ENCODE measurements around the gene KCNJ11. TPM values are rescaled to one million over a fixed set of nuclear protein-coding genes. Genes with fewer than 3 reads are reported as not detected.

Gene KCNJ11
- total and polyA plus RNA-seq, 8 donors = 1.8 to 11.6 (median 8.1) TPM

- DNase-seq (peak in 1 of 4 donors; percentile 2), ATAC-seq (no peak)
- H3K4me3 ChIP-seq = peak overlapping the region; percentile 61 to 73
- H3K27ac ChIP-seq = peak overlapping the region in 1 of 2 donors; percentile 77
- no peaks in the 10 kb centered on the region for H3K27me3 ChIP-seq
- peak in 1 of 2 donors; percentile 20 for TF ChIP-seq CTCF (IDR thresholded peaks at IDR 0.05)
- H3K36me3 ChIP-seq = peaks cover 0 to 4% of the 10 kb centered on the region in 2 donors
- peaks cover 9 to 29% of the 10 kb centered on the region in 2 donors for H3K4me1 ChIP-seq
- no peaks in the 10 kb centered on the region for H3K9me3 ChIP-seq
- intact Hi-C loops (cut with DNase I) = no loop called here
Measured at GRCh38 chr11:17351172-17351509, 37.3 kb downstream of the KCNJ11 start.

- Histone ChIP-seq H3K27me3 (no peaks in the 10 kb centered on the region), H3K27ac (no peak overlapping the region), H3K4me1 (peaks cover 9 to 29% of the 10 kb centered on the region in 2 donors), H3K36me3 (peaks cover 0 to 4% of the 10 kb centered on the region in 2 donors), H3K9me3 (no peaks in the 10 kb centered on the region), H3K4me3 (no peak overlapping the region)
- intact Hi-C loops (cut with DNase I) = no loop called here
- TF ChIP-seq CTCF (IDR thresholded peaks at IDR 0.05) = no peak
- DNase-seq = peak in 1 of 4 donors; percentile 5
- no peak for ATAC-seq
Measured at GRCh38 chr11:17350455-17351171, 37.8 kb downstream of the KCNJ11 start.

- peaks cover 5 to 15% of the 10 kb centered on the region in 2 donors for H3K4me1 ChIP-seq
- H3K27ac ChIP-seq = no peak overlapping the region
- DNase-seq = no peak
- H3K27me3 ChIP-seq = no peaks in the 10 kb centered on the region
- H3K4me3 ChIP-seq = no peak overlapping the region
- H3K9me3 ChIP-seq = no peaks in the 10 kb centered on the region
- intact Hi-C loops (cut with DNase I) = no loop called here
- TF ChIP-seq CTCF (IDR thresholded peaks at IDR 0.05) = no peak
- ATAC-seq = no peak
- H3K36me3 ChIP-seq = peaks cover 0 to 4% of the 10 kb centered on the region in 2 donors
Measured at GRCh38 chr11:17347676-17348075, 40.8 kb downstream of the KCNJ11 start.

GRCh38 chr11:17343907-17344306 is 44.6 kb downstream of the KCNJ11 start:
- Histone ChIP-seq H3K9me3 (no peaks in the 10 kb centered on the region), H3K4me1 (no peaks in the 10 kb centered on the region), H3K27ac (no peak overlapping the region), H3K4me3 (no peak overlapping the region), H3K27me3 (no peaks in the 10 kb centered on the region), H3K36me3 (no peaks in the 10 kb centered on the region)
- ATAC-seq = peak; percentile 26
- no peak for DNase-seq
- intact Hi-C loops (cut with DNase I) = no loop called here
- no peak for TF ChIP-seq CTCF (IDR thresholded peaks at IDR 0.05)

GRCh38 chr11:17343257-17343656 is 45.2 kb downstream of the KCNJ11 start:
- Histone ChIP-seq H3K4me1 (no peaks in the 10 kb centered on the region), H3K4me3 (no peak overlapping the region), H3K27me3 (no peaks in the 10 kb centered on the region), H3K27ac (no peak overlapping the region), H3K9me3 (no peaks in the 10 kb centered on the region), H3K36me3 (no peaks in the 10 kb centered on the region)
- intact Hi-C loops (cut with DNase I) = no loop called here
- TF ChIP-seq CTCF (IDR thresholded peaks at IDR 0.05) = no peak
- no peak for ATAC-seq
- DNase-seq = no peak

Other genes with a start within 250 kb of the KCNJ11 start
- 10 to 100 TPM; 77.9 to 78.2 TPM for gene PIK3C2A, start 180.7 kb downstream of the KCNJ11 start, total RNA-seq
- gene PIK3C2A, start 180.7 kb downstream of the KCNJ11 start, polyA plus RNA-seq (ENCODE audit: insufficient read length in 6 of 6) = 10 to 100 TPM; 57.0 to 64.3 (median 62.3) TPM
- gene NUCB2, start 111.9 kb downstream of the KCNJ11 start, total RNA-seq = 100 to 1,000 TPM; 125 to 132 TPM
- 10 to 100 TPM; 77.3 to 93.8 (median 91.4) TPM for gene NUCB2, start 111.9 kb downstream of the KCNJ11 start, polyA plus RNA-seq (ENCODE audit: insufficient read length in 6 of 6)
- 1 to 10 TPM; 4.3 to 9.8 TPM for gene NCR3LG1, start 36.9 kb downstream of the KCNJ11 start, total RNA-seq
- under 1 TPM; 0.63 to 0.89 (median 0.81) TPM for gene NCR3LG1, start 36.9 kb downstream of the KCNJ11 start, polyA plus RNA-seq (ENCODE audit: insufficient read length in 6 of 6)
- 1 to 10 TPM in 1 of 2 donors, under 1 TPM in 1; 0.52 to 1.9 TPM for gene ABCC8, start 88.2 kb upstream of the KCNJ11 start, total RNA-seq
- 10 to 100 TPM in 1 of 6 donors, 1 to 10 TPM in 5; 3.8 to 11.1 (median 7.5) TPM for gene ABCC8, start 88.2 kb upstream of the KCNJ11 start, polyA plus RNA-seq (ENCODE audit: insufficient read length in 6 of 6)
- gene USH1C, start 155.8 kb upstream of the KCNJ11 start, total RNA-seq = under 1 TPM in 1 of 2 donors, not detected in 1; 0.63 TPM
- 1 to 10 TPM in 1 of 6 donors, under 1 TPM in 5; 0.23 to 1.2 (median 0.58) TPM for gene USH1C, start 155.8 kb upstream of the KCNJ11 start, polyA plus RNA-seq (ENCODE audit: insufficient read length in 6 of 6)
- gene OTOG, start 158.6 kb upstream of the KCNJ11 start, total RNA-seq = not detected
- gene OTOG, start 158.6 kb upstream of the KCNJ11 start, polyA plus RNA-seq (ENCODE audit: insufficient read length in 6 of 6) = under 1 TPM; 0.04 to 0.24 (median 0.11) TPM